SJSA1 (cell line): ENCODE results near the gene CAMK2D. TPM values are rescaled to one million over a fixed set of nuclear protein-coding genes. Genes with fewer than 3 reads are reported as not detected.

Experiments
- DNase-seq, 2 experiments: peaks; one replicate each; pipeline ENCODE4 v3.0.0-alpha.2; 2015 to 2020; ENCODE audit warnings: low spot score in 2 of 2, low read depth in 1 of 2
- H3K27ac ChIP-seq: fragments of 250-450 bp; sonication (Bioruptor Pico); 2 replicates; pipeline ENCODE4 v1.5.1; 2020; ENCODE audit warnings: mild to moderate bottlenecking, moderate library complexity
- H3K27me3 ChIP-seq: fragments of 250-450 bp; sonication (Bioruptor Pico); replicated peaks from 2 replicates; pipeline ENCODE4 v1.5.1; 2020; ENCODE audit warnings: mild to moderate bottlenecking, moderate library complexity
- H3K36me3 ChIP-seq: fragments of 250-450 bp; sonication (Bioruptor Pico); 2 replicates; pipeline ENCODE4 v1.5.1; 2020; ENCODE audit warnings: mild to moderate bottlenecking
- H3K4me1 ChIP-seq: fragments of 250-450 bp; sonication (Bioruptor Pico); replicated peaks from 2 replicates; pipeline ENCODE4 v1.6.1; 2021; ENCODE audit warnings: mild to moderate bottlenecking
- H3K4me3 ChIP-seq: fragments of 250-450 bp; sonication (Bioruptor Pico); 2 replicates; pipeline ENCODE4 v1.5.1; 2020; ENCODE audit warnings: mild to moderate bottlenecking
- H3K9me3 ChIP-seq: fragments of 250-450 bp; sonication (Bioruptor Pico); replicated peaks from 2 replicates; pipeline ENCODE4 v1.5.1; 2020; ENCODE audit warnings: mild to moderate bottlenecking
- total RNA-seq: library from RNA; depleted of rRNA; stranded (reverse); fragments of >200 nt; shearing (Covaris generic); gene quantifications from 2 replicates; pipeline ENCODE4 v1.2.3, GENCODE V29; 2014

CAMK2D gene
- total RNA-seq, 1 experiment from 2014 or later, result 42.7 TPM

GRCh38 chr4:113447061-113447460, 314.5 kb downstream of the CAMK2D start:
- peak in 1 of 2 experiments; percentile 37 for DNase-seq
- peak overlapping the region; percentile 14; the same call in 1 of the 2 replicates for H3K27ac ChIP-seq
- no peaks in the 10 kb centered on the region for H3K36me3 ChIP-seq
- peaks cover 50% of the 10 kb centered on the region for H3K4me1 ChIP-seq
- H3K9me3 ChIP-seq, result no peaks in the 10 kb centered on the region; the same call in 1 of the 2 replicates
- no peaks in the 10 kb centered on the region for H3K27me3 ChIP-seq
- H3K4me3 ChIP-seq, result no peak overlapping the region

GRCh38 chr4:113446019-113446418, 315.5 kb downstream of the CAMK2D start:
- no peak overlapping the region for H3K4me3 ChIP-seq
- H3K36me3 ChIP-seq, result no peaks in the 10 kb centered on the region
- no peaks in the 10 kb centered on the region; the same call in 1 of the 2 replicates for H3K9me3 ChIP-seq
- H3K4me1 ChIP-seq, result peaks cover 44% of the 10 kb centered on the region
- H3K27me3 ChIP-seq, result no peaks in the 10 kb centered on the region
- peak in 1 of 2 experiments; percentile 39 for DNase-seq
- H3K27ac ChIP-seq, result peak overlapping the region; percentile 18; the same call in 1 of the 2 replicates

GRCh38 chr4:113445286-113445685, 316.3 kb downstream of the CAMK2D start:
- Histone ChIP-seq H3K4me3 (no peak overlapping the region), H3K27me3 (no peaks in the 10 kb centered on the region), H3K9me3 (no peaks in the 10 kb centered on the region; the same call in 1 of the 2 replicates), H3K27ac (peak overlapping the region; percentile 18), H3K4me1 (peaks cover 44% of the 10 kb centered on the region), H3K36me3 (no peaks in the 10 kb centered on the region)
- DNase-seq, result peak in 1 of 2 experiments; percentile 12

- H3K9me3 ChIP-seq, result no peaks in the 10 kb centered on the region; the same call in 1 of the 2 replicates
- no peak for DNase-seq
- peaks cover 44% of the 10 kb centered on the region for H3K4me1 ChIP-seq
- no peak overlapping the region for H3K27ac ChIP-seq
- no peaks in the 10 kb centered on the region for H3K36me3 ChIP-seq
- no peaks in the 10 kb centered on the region for H3K27me3 ChIP-seq
- H3K4me3 ChIP-seq, result no peak overlapping the region
Observed at GRCh38 chr4:113444386-113444785, 317.2 kb downstream of the CAMK2D start.

- no peaks in the 10 kb centered on the region; the same call in 1 of the 2 replicates for H3K9me3 ChIP-seq
- H3K27me3 ChIP-seq, result no peaks in the 10 kb centered on the region
- H3K4me3 ChIP-seq, result no peak overlapping the region
- no peak for DNase-seq
- no peaks in the 10 kb centered on the region for H3K36me3 ChIP-seq
- no peak overlapping the region for H3K27ac ChIP-seq
- H3K4me1 ChIP-seq, result peaks cover 43% of the 10 kb centered on the region
Observed at GRCh38 chr4:113442826-113443225, 318.7 kb downstream of the CAMK2D start.

- Histone ChIP-seq H3K9me3 (no peaks in the 10 kb centered on the region), H3K4me1 (peaks cover 38% of the 10 kb centered on the region), H3K4me3 (no peak overlapping the region), H3K36me3 (no peaks in the 10 kb centered on the region), H3K27me3 (no peaks in the 10 kb centered on the region), H3K27ac (no peak overlapping the region)
- DNase-seq, result no peak
Observed at GRCh38 chr4:113440371-113440770, 321.2 kb downstream of the CAMK2D start.

GRCh38 chr4:113438596-113438995, 322.9 kb downstream of the CAMK2D start:
- Histone ChIP-seq H3K27ac (no peak overlapping the region), H3K36me3 (no peaks in the 10 kb centered on the region), H3K9me3 (no peaks in the 10 kb centered on the region), H3K27me3 (no peaks in the 10 kb centered on the region), H3K4me1 (peaks cover 37% of the 10 kb centered on the region), H3K4me3 (no peak overlapping the region)
- no peak for DNase-seq

- Histone ChIP-seq H3K4me3 (no peak overlapping the region), H3K27ac (no peak overlapping the region), H3K36me3 (no peaks in the 10 kb centered on the region), H3K9me3 (no peaks in the 10 kb centered on the region), H3K4me1 (peaks cover 32% of the 10 kb centered on the region), H3K27me3 (no peaks in the 10 kb centered on the region)
- DNase-seq, result no peak
Observed at GRCh38 chr4:113437129-113437528, 324.4 kb downstream of the CAMK2D start.

GRCh38 chr4:113436360-113436759, 325.2 kb downstream of the CAMK2D start:
- DNase-seq, result no peak
- H3K4me3 ChIP-seq, result no peak overlapping the region

GRCh38 chr4:113435893-113436292, 325.6 kb downstream of the CAMK2D start:
- peak; percentile 48 to 72 for DNase-seq
- peak overlapping the region; percentile 37 for H3K27ac ChIP-seq
- peaks cover 32% of the 10 kb centered on the region for H3K4me1 ChIP-seq
- H3K36me3 ChIP-seq, result no peaks in the 10 kb centered on the region
- H3K4me3 ChIP-seq, result no peak overlapping the region
- no peaks in the 10 kb centered on the region for H3K27me3 ChIP-seq
- no peaks in the 10 kb centered on the region for H3K9me3 ChIP-seq

More at GRCh38 chr4:113436360-113436759, 325.2 kb downstream of the CAMK2D start:
- Histone ChIP-seq H3K4me1 (peaks cover 32% of the 10 kb centered on the region), H3K27ac (peak overlapping the region; percentile 37), H3K9me3 (no peaks in the 10 kb centered on the region), H3K27me3 (no peaks in the 10 kb centered on the region), H3K36me3 (no peaks in the 10 kb centered on the region)

GRCh38 chr4:113434247-113434587, 327.3 kb downstream of the CAMK2D start:
- Histone ChIP-seq H3K27me3 (no peaks in the 10 kb centered on the region), H3K36me3 (no peaks in the 10 kb centered on the region), H3K4me1 (peaks cover 37% of the 10 kb centered on the region), H3K9me3 (no peaks in the 10 kb centered on the region), H3K27ac (no peak overlapping the region; the same call in 1 of the 2 replicates), H3K4me3 (no peak overlapping the region)
- DNase-seq, result no peak

- no peak overlapping the region for H3K4me3 ChIP-seq
- DNase-seq, result no peak
- H3K9me3 ChIP-seq, result no peaks in the 10 kb centered on the region
- H3K27ac ChIP-seq, result no peak overlapping the region; the same call in 1 of the 2 replicates
- no peaks in the 10 kb centered on the region for H3K36me3 ChIP-seq
- H3K4me1 ChIP-seq, result peaks cover 37% of the 10 kb centered on the region
- H3K27me3 ChIP-seq, result no peaks in the 10 kb centered on the region
Observed at GRCh38 chr4:113433536-113434246, 327.8 kb downstream of the CAMK2D start.

GRCh38 chr4:113433116-113433515, 328.4 kb downstream of the CAMK2D start:
- H3K27ac ChIP-seq, result no peak overlapping the region
- H3K36me3 ChIP-seq, result no peaks in the 10 kb centered on the region
- no peaks in the 10 kb centered on the region for H3K9me3 ChIP-seq
- no peak for DNase-seq
- H3K27me3 ChIP-seq, result no peaks in the 10 kb centered on the region
- no peak overlapping the region for H3K4me3 ChIP-seq
- peaks cover 37% of the 10 kb centered on the region for H3K4me1 ChIP-seq

GRCh38 chr4:113423631-113424030, 337.9 kb downstream of the CAMK2D start:
- no peak for DNase-seq
- H3K36me3 ChIP-seq, result no peaks in the 10 kb centered on the region
- no peak overlapping the region for H3K4me3 ChIP-seq
- no peaks in the 10 kb centered on the region; the same call in 1 of the 2 replicates for H3K9me3 ChIP-seq
- no peaks in the 10 kb centered on the region for H3K27me3 ChIP-seq
- H3K4me1 ChIP-seq, result no peaks in the 10 kb centered on the region
- no peak overlapping the region for H3K27ac ChIP-seq
